GM12892 (cell line): ENCODE data around the gene C1orf115.

ENCODE experiments used
- POLR2A ChIP-seq: IDR thresholded peaks from 2 replicates; pipeline ENCODE4 v1.6.1; 2011; ENCODE audit warnings: low read depth, low read length, control low read depth
- POLR2AphosphoS5 ChIP-seq: IDR thresholded peaks from 2 replicates; pipeline ENCODE4 v1.6.1; 2011; ENCODE audit warnings: low read depth, low read length, control low read depth

DNA sequence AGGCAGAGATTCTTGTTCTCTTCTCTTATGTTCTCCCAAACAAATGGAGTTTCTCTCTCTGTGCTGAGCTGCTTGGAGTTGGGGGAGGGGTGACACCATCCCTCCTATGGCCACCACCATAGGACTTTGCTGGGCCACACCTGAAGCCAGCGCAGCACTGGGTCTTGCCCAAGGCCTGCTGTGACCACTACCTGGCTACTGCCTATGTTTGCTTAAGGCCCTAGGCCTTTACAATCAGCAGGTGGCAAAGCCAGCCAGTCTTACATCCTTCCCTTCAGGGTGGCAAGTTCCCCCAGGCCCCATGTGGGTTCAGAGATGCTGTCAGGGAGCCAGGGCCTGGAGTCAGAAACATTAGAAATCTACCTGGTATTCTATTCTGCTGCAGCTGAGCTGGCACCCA lies 51.7 kb downstream of the C1orf115 start:
- TF ChIP-seq POLR2A (no peak), POLR2AphosphoS5 (no peak)
